Endothelial cell of umbilical vein (primary cell): ENCODE results near the gene NAP1L1.
A peak's percentile ranks its signal among the peaks of the same experiment; 100 is the strongest.

Source experiments
- EZH2 ChIP-seq: IDR thresholded peaks from 2 replicates; pipeline ENCODE4 v1.6.1; 2012; ENCODE audit warnings: borderline replicate concordance, low read depth, mild to moderate bottlenecking, moderate library complexity, low read length, inconsistent platforms; ENCODE audit not compliant: severe bottlenecking
- JUN ChIP-seq: IDR thresholded peaks from 2 replicates; pipeline ENCODE4 v1.6.1; 2011; ENCODE audit warnings: borderline replicate concordance, low read depth; ENCODE audit not compliant: insufficient read length, insufficient read depth
- POLR2A ChIP-seq: IDR thresholded peaks from 2 replicates; pipeline ENCODE4 v1.6.1; 2012; ENCODE audit warnings: low read depth, mild to moderate bottlenecking, control low read depth, low read length
- POLR2AphosphoS5 ChIP-seq: IDR thresholded peaks from 2 replicates; pipeline ENCODE4 v1.6.1; 2012; ENCODE audit warnings: low read depth, mild to moderate bottlenecking, control low read depth, low read length, moderate library complexity; ENCODE audit not compliant: insufficient read depth
- TF ChIP-seq, protein P1 (sequence below), 2 donors: IDR thresholded peaks; 1 replicate in 1 of 2; 2 replicates in 1 of 2; pipeline ENCODE4 v1.5.1; 2011; ENCODE audit warnings: low read length in 2 of 2, mild to moderate bottlenecking in 2 of 2, moderate library complexity in 2 of 2, control low read depth in 1 of 2, inconsistent platforms in 1 of 2, low read depth in 1 of 2; ENCODE audit not compliant: insufficient read depth in 1 of 2; ENCODE audit errors: extremely low read depth in 1 of 2
- TF ChIP-seq, protein P2 (sequence below): IDR thresholded peaks from 2 replicates; pipeline ENCODE4 v1.6.1; 2011; ENCODE audit not compliant: insufficient read depth, insufficient read length

DNA sequence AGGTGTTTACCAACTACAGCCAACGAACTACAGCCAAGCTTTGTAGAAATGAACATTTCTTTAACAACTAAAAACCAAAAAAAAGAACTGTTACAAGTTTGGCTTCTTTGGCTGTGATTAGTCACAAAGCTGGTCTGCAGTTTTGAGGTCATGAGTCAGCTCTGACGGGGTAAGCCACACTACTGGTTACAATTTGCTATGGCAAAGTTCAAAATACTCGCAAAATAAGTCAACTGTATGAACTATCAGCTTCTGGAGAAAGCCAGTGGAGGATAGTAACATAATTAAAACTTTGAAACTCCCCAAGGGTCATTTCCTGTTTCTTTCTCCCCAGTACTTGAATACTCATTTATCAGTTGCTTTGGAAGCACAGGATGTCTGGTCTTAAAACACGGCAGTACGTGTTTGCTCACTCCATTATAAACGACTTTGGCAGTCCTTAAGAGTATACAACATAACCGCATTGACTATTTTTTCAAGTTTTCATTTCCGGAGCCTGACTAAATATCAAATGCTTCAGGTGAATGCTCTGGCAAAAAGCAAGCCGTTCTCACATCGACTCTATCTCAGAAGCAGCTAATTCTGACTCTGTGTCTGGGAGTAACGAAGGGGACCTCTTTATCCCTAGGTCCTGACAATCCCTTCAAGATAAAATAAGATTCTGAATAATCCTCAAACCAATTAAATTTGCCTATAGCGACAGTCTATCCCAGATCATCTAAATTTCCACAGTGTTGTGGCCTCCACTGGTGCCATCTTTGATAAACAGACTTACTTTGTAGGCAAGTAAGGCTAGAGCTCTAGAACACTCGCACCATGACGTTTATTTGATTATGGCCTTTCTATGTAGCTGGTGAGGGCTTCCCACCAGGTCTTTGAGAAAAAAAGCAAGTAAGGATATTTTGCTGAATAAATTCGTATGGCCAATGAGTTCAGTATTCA is 63.5 kb downstream of the NAP1L1 start:
- TF ChIP-seq, protein P1, sequence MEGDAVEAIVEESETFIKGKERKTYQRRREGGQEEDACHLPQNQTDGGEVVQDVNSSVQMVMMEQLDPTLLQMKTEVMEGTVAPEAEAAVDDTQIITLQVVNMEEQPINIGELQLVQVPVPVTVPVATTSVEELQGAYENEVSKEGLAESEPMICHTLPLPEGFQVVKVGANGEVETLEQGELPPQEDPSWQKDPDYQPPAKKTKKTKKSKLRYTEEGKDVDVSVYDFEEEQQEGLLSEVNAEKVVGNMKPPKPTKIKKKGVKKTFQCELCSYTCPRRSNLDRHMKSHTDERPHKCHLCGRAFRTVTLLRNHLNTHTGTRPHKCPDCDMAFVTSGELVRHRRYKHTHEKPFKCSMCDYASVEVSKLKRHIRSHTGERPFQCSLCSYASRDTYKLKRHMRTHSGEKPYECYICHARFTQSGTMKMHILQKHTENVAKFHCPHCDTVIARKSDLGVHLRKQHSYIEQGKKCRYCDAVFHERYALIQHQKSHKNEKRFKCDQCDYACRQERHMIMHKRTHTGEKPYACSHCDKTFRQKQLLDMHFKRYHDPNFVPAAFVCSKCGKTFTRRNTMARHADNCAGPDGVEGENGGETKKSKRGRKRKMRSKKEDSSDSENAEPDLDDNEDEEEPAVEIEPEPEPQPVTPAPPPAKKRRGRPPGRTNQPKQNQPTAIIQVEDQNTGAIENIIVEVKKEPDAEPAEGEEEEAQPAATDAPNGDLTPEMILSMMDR (IDR thresholded peaks at IDR 0.05; ENCODE audit: extremely low read depth in 1 of 2, insufficient read depth in 1 of 2, low read depth in 1 of 2, low read length in 2 of 2) = no peak
- peak; percentile 33 for TF ChIP-seq POLR2A
- peak; percentile 68 for TF ChIP-seq JUN
- peak; percentile 83 for TF ChIP-seq POLR2AphosphoS5
- no peak for TF ChIP-seq EZH2
- TF ChIP-seq, protein P2, sequence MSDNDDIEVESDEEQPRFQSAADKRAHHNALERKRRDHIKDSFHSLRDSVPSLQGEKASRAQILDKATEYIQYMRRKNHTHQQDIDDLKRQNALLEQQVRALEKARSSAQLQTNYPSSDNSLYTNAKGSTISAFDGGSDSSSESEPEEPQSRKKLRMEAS = no peak
